HG03571 (cell line): Measurements from ENCODE around the gene DCAF6.
"Not testable (repeated sequence)": the region's sequence is repeated elsewhere in the genome, so short reads cannot be mapped to it uniquely, and the experiment has no call there.

Experiments used
- ATAC-seq: cut with Tn5 transposase; IDR thresholded peaks from one replicate; pipeline ENCODE4 v1.9.1; 2021; ENCODE audit not compliant: unreplicated experiment

The DCAF6 gene

GRCh38 chr1:167924102-167924501, 12.4 kb upstream of the DCAF6 start:
- ATAC-seq = no peak

GRCh38 chr1:167924543-167925231, 11.8 kb upstream of the DCAF6 start:
- ATAC-seq = no peak

GRCh38 chr1:167926486-167926997, 9.9 kb upstream of the DCAF6 start:
- no peak for ATAC-seq

GRCh38 chr1:167927046-167927754, 9.3 kb upstream of the DCAF6 start:
- ATAC-seq = peak; percentile 51

- no peak for ATAC-seq
Measured at GRCh38 chr1:167928457-167928852, 8.0 kb upstream of the DCAF6 start.

- ATAC-seq = not testable (repeated sequence)
Measured at GRCh38 chr1:167928919-167929318, 7.6 kb upstream of the DCAF6 start.

GRCh38 chr1:167929725-167930124, 6.8 kb upstream of the DCAF6 start:
- ATAC-seq = no peak

GRCh38 chr1:167933788-167934187, 2.7 kb upstream of the DCAF6 start:
- ATAC-seq = no peak

GRCh38 chr1:167934426-167935215, 1.9 kb upstream of the DCAF6 start:
- ATAC-seq = no peak

GRCh38 chr1:167935216-167936067, 1.0 kb upstream of the DCAF6 start:
- ATAC-seq = peak; percentile 3

- ATAC-seq = peak; percentile 14
Measured at GRCh38 chr1:167936930-167937708, 636 bp downstream of the DCAF6 start, which contains the start of gene MPC2. Gene MPC2, minus strand, starts transcription at chr1:167937072. Its CDS starts 1,231 bp downstream, at chr1:167935841.

GRCh38 chr1:167937709-167938010, 1.2 kb downstream of the DCAF6 start:
- ATAC-seq = no peak

- no peak for ATAC-seq
Measured at GRCh38 chr1:167938080-167938636, 1.7 kb downstream of the DCAF6 start.

- no peak for ATAC-seq
Measured at GRCh38 chr1:167940264-167940663, 3.8 kb downstream of the DCAF6 start.

- no peak for ATAC-seq
Measured at GRCh38 chr1:167943541-167943940, 7.1 kb downstream of the DCAF6 start.

GRCh38 chr1:167947733-167948132, 11.2 kb downstream of the DCAF6 start:
- ATAC-seq = no peak

GRCh38 chr1:167949785-167950184, 13.3 kb downstream of the DCAF6 start:
- ATAC-seq = no peak

GRCh38 chr1:167950569-167950968, 14.1 kb downstream of the DCAF6 start:
- ATAC-seq = no peak

- no peak for ATAC-seq
Measured at GRCh38 chr1:167955915-167956314, 19.4 kb downstream of the DCAF6 start.

- ATAC-seq = no peak
Measured at GRCh38 chr1:167957710-167958109, 21.2 kb downstream of the DCAF6 start.
